GM20000 (cell line): ENCODE measurements around the gene TEAD3.

Experiments
- DNase-seq: peaks from one replicate; pipeline ENCODE4 v3.0.0; 2012; ENCODE audit warnings: low spot score
- TF ChIP-seq, protein P1 (sequence below): IDR thresholded peaks from 2 replicates; pipeline ENCODE4 v1.5.1; 2012; ENCODE audit warnings: mild to moderate bottlenecking, control low read depth; ENCODE audit errors: extremely low read depth, missing control alignments

TEAD3 gene

DNA sequence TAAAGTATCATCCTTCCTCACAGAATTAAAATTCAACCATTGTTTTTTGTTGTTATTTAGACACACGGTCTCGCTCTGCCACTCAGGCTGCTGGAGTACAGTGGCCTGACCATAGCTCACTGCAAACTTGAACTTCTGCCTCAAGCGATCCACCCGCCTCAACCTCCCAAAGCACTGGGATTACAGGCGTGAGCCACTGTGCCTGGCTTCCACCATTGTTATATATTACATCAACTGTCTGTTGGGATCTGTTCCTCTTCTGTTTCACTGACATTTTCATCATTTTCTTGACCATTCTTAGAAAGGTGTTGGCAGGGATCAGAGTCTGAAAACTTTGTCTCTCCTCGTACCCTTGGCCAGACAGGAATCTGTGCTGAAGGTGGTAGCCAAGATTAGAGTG lies 37.1 kb upstream of the TEAD3 start:
- TF ChIP-seq, protein P1, sequence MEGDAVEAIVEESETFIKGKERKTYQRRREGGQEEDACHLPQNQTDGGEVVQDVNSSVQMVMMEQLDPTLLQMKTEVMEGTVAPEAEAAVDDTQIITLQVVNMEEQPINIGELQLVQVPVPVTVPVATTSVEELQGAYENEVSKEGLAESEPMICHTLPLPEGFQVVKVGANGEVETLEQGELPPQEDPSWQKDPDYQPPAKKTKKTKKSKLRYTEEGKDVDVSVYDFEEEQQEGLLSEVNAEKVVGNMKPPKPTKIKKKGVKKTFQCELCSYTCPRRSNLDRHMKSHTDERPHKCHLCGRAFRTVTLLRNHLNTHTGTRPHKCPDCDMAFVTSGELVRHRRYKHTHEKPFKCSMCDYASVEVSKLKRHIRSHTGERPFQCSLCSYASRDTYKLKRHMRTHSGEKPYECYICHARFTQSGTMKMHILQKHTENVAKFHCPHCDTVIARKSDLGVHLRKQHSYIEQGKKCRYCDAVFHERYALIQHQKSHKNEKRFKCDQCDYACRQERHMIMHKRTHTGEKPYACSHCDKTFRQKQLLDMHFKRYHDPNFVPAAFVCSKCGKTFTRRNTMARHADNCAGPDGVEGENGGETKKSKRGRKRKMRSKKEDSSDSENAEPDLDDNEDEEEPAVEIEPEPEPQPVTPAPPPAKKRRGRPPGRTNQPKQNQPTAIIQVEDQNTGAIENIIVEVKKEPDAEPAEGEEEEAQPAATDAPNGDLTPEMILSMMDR, result no peak
- no peak for DNase-seq

- DNase-seq, result no peak
- TF ChIP-seq, protein P1, result no peak
Measured at GRCh38 chr6:35532126-35532525, 35.2 kb upstream of the TEAD3 start.

GRCh38 chr6:35524380-35525020 lies 27.6 kb upstream of the TEAD3 start:
- DNase-seq, result no peak
- TF ChIP-seq, protein P1, result no peak

DNA sequence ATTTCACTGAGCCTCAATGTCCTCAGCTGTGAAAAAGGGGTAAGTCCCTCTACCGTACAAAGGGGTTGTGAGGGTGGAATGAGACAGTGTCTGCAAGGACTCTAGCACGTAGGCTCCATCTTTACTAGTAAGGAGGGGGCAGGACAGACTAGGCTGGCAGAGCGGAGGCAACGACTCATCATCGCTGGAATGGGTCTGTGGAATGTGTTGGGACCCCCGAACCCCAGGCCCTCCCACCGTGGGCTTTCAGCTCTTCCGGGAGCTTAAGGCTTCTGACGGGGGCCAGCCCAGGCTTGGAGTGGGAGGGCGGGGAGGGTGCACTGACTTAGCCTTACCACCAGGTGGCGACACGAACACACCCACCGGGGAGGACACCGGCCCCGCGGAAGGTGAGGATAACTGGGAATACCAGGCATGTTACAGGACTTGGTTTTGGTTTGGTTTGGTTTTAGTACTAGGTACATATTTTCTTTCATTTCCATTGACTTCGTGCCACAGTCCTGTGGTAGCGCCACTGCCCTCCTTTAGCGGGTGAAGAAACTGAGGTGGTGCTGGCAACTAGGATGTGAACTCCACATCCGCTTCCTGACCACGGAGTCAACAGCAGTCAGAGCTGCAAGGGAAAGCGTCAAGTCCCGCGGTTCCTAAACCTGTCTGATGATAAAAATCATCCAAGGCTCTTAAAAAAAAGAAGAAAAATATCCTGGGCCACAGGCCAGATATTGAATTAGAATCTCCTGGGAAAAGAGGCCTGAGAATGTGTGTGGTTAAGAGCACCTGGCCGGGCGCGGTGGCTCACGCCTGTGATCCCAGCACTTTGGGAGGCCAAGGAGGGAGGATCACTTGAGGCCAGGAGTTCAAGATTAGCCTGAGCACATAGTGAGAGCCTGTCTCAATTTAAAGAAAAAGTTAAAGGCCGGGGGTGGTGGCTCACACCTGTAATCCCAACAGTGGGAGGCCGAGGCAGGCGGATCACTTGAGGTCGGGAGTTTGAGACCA lies 26.1 kb upstream of the TEAD3 start:
- TF ChIP-seq, protein P1, result peak; percentile 97
- peak; percentile 84 for DNase-seq

DNA sequence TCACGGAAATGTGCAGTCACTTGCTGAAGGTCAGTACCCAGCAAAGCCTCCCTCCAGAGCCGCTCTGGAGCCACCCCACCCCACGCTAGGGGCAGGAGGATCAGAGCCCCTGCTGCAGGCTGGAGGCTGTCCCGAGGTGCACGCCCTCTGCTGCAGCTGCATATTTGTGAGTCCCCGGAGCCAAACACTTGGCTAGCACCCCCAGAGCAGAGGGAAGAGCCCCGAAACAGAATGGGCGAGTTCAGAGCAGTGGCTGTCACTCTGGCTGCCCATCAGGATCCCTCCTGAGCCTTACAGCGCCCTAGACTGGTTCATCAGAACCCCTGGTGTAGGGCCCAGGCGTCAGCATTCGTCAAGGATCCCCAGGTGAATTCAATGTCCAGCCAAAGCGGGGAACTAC lies 25.3 kb upstream of the TEAD3 start:
- TF ChIP-seq, protein P1, result no peak
- no peak for DNase-seq

GRCh38 chr6:35521235-35521634 lies 24.4 kb upstream of the TEAD3 start:
- no peak for DNase-seq
- TF ChIP-seq, protein P1, result no peak
